Tibial nerve (tissue), 3 donors: ENCODE data around the gene RNASE7.

Source experiments
- POLR2A ChIP-seq, 2 donors: fragments of 450-650 bp; IDR thresholded peaks; one replicate each; pipeline ENCODE4 v1.6.1; 2017; ENCODE audit warnings: antibody characterized with exemption in 2 of 2, mild to moderate bottlenecking in 2 of 2, moderate library complexity in 2 of 2
- TF ChIP-seq, protein P1 (sequence below), 5 experiments: fragments of 200-600 bp in 3 of 5; fragments of 450-650 bp in 2 of 5; sonication (generic) in 3 of 5; IDR thresholded peaks; one replicate each; pipeline ENCODE4 v1.5.1; 2016 to 2019; ENCODE audit warnings: antibody characterized with exemption in 5 of 5, mild to moderate bottlenecking in 3 of 5, moderate library complexity in 2 of 5

DNA sequence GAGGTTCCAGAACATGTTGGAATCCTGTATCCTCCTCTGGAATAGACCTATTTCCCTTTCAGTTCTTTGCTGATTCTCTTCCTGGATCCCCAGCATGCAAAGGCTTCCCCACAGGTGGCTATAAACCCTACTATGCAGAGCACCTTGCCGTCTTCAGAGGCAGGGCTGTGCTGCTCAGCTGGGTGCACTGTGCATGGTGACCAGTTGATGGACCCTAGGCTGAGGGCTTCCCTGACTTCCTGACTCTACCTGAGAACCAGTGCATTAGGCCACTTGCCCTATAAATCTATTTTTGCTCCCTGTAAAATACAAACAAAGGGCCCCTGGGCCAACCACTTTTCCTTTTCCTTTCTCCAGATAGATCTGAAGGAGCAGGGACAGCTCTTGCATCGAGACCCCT is 42.2 kb downstream of the RNASE7 start:
- TF ChIP-seq, protein P1, sequence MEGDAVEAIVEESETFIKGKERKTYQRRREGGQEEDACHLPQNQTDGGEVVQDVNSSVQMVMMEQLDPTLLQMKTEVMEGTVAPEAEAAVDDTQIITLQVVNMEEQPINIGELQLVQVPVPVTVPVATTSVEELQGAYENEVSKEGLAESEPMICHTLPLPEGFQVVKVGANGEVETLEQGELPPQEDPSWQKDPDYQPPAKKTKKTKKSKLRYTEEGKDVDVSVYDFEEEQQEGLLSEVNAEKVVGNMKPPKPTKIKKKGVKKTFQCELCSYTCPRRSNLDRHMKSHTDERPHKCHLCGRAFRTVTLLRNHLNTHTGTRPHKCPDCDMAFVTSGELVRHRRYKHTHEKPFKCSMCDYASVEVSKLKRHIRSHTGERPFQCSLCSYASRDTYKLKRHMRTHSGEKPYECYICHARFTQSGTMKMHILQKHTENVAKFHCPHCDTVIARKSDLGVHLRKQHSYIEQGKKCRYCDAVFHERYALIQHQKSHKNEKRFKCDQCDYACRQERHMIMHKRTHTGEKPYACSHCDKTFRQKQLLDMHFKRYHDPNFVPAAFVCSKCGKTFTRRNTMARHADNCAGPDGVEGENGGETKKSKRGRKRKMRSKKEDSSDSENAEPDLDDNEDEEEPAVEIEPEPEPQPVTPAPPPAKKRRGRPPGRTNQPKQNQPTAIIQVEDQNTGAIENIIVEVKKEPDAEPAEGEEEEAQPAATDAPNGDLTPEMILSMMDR (IDR thresholded peaks at IDR 0.05): no peak
- no peak for TF ChIP-seq POLR2A (IDR thresholded peaks at IDR 0.05)
